Endothelial cell of umbilical vein (primary cell): ENCODE data around the gene ELMO1. TPM values are rescaled to one million over a fixed set of nuclear protein-coding genes. Genes with fewer than 3 reads are reported as not detected.

Source experiments
- BruUV-seq: library from RNA; stranded (reverse); fragments of 400-500 nt; replicated peaks from 2 replicates; lab custom pipeline; 2021; lab: Mats Ljungman, UMichigan
- CTCF ChIA-PET: fragments of 300-600, 350-600 bp; sonication (Branson Sonifier 250); formaldehyde crosslinking; loops from one replicate; lab custom pipeline; 2021; ENCODE audit warnings: antibody characterized with exemption, inconsistent platforms; lab: Charles Lee
- POLR2A ChIA-PET: fragments of 300-600, 350-600 bp; sonication (Branson Sonifier 250); formaldehyde crosslinking; loops from one replicate; lab custom pipeline; 2021; ENCODE audit warnings: antibody characterized with exemption, inconsistent platforms; lab: Charles Lee
- DNase-seq: peaks from one replicate; pipeline ENCODE4 v3.0.0-alpha.2; 2011; ENCODE audit warnings: low read depth, low spot score
- FAIRE-seq: peaks from 2 replicates; lab custom pipeline; 2011; peaks lifted over from hg19 to GRCh38; lab: Jason Lieb, UNC
- H2AFZ ChIP-seq: 2 replicates; pipeline ENCODE4 v1.6.0; 2012; ENCODE audit warnings: low read depth, low read length, control low read depth, inconsistent platforms
- H3K27ac ChIP-seq: 2 replicates; pipeline ENCODE4 v1.5.1; 2011; ENCODE audit warnings: low read depth, mild to moderate bottlenecking, control low read depth, low read length, moderate library complexity; ENCODE audit not compliant: insufficient read depth
- H3K27me3 ChIP-seq, 2 experiments: 2 replicates each; pipeline versions ENCODE4 v1.6.0 to v1.6.1; 2011; ENCODE audit warnings: low read length in 2 of 2, mixed read lengths in 1 of 2; ENCODE audit not compliant: control insufficient read depth in 2 of 2, insufficient read depth in 2 of 2
- H3K36me3 ChIP-seq, 2 experiments: 2 replicates in 1 of 2; 3 replicates in 1 of 2; pipeline ENCODE4 v1.5.1; 2011; ENCODE audit warnings: low read length in 2 of 2, mild to moderate bottlenecking in 1 of 2, moderate library complexity in 1 of 2; ENCODE audit not compliant: control insufficient read depth in 2 of 2, insufficient read depth in 2 of 2; ENCODE audit errors: extremely low read depth in 1 of 2
- H3K4me1 ChIP-seq: 3 replicates; pipeline ENCODE4 v1.5.1; 2011; ENCODE audit warnings: mild to moderate bottlenecking, low read length; ENCODE audit not compliant: control insufficient read depth, insufficient read depth; ENCODE audit errors: extremely low read depth
- H3K4me2 ChIP-seq: 2 replicates; pipeline ENCODE4 v1.6.1; 2011; ENCODE audit warnings: low read length, control low read depth, mixed read lengths; ENCODE audit not compliant: insufficient read depth
- H3K4me3 ChIP-seq, 3 experiments: fragments of 200-600 bp in 1 of 3; sonication (generic), shearing (Covaris generic) in 1 of 3; replicated peaks in 1 of 3; 2 replicates each; pipeline ENCODE4 v1.5.1; 2011 to 2016; ENCODE audit warnings: control low read depth in 3 of 3, low read length in 3 of 3, mild to moderate bottlenecking in 2 of 3, inconsistent platforms in 1 of 3, low read depth in 1 of 3, moderate library complexity in 1 of 3; ENCODE audit not compliant: insufficient read depth in 1 of 3
- H3K79me2 ChIP-seq: 2 replicates; pipeline ENCODE4 v1.6.0; 2012; ENCODE audit warnings: low read length, inconsistent platforms; ENCODE audit not compliant: control insufficient read depth, insufficient read depth
- H3K9ac ChIP-seq: replicated peaks from 2 replicates; pipeline ENCODE3; 2011; ENCODE audit warnings: low read length, control low read depth; ENCODE audit not compliant: insufficient read depth; ENCODE audit errors: extremely low read depth
- H3K9me1 ChIP-seq: replicated peaks from 3 replicates; pipeline ENCODE4 v1.6.0; 2011; ENCODE audit warnings: mild to moderate bottlenecking, low read length; ENCODE audit not compliant: control insufficient read depth, insufficient read depth; ENCODE audit errors: extremely low read depth
- H3K9me3 ChIP-seq: replicated peaks from 2 replicates; pipeline ENCODE4 v1.5.1; 2012; ENCODE audit warnings: low read length, inconsistent platforms; ENCODE audit not compliant: control insufficient read depth, insufficient read depth
- H4K20me1 ChIP-seq: replicated peaks from 2 replicates; pipeline ENCODE3; 2011; ENCODE audit warnings: mild to moderate bottlenecking, low read length; ENCODE audit not compliant: control insufficient read depth, insufficient read depth; ENCODE audit errors: extremely low read depth
- EZH2 ChIP-seq: IDR thresholded peaks from 2 replicates; pipeline ENCODE4 v1.6.1; 2012; ENCODE audit warnings: borderline replicate concordance, low read depth, mild to moderate bottlenecking, moderate library complexity, low read length, inconsistent platforms; ENCODE audit not compliant: severe bottlenecking
- FOS ChIP-seq: IDR thresholded peaks from 2 replicates; pipeline ENCODE4 v1.6.1; 2011; ENCODE audit warnings: mild to moderate bottlenecking, low read length, moderate library complexity, borderline replicate concordance; ENCODE audit not compliant: insufficient read depth
- GATA2 ChIP-seq: IDR thresholded peaks from 2 replicates; pipeline ENCODE4 v1.7.0; 2011; ENCODE audit warnings: low read depth, mild to moderate bottlenecking, moderate library complexity, mixed read lengths, low read length; ENCODE audit not compliant: insufficient read length, insufficient read depth
- JUN ChIP-seq: IDR thresholded peaks from 2 replicates; pipeline ENCODE4 v1.6.1; 2011; ENCODE audit warnings: borderline replicate concordance, low read depth; ENCODE audit not compliant: insufficient read length, insufficient read depth
- MYC ChIP-seq: IDR thresholded peaks from one replicate; pipeline ENCODE4 v1.6.1; 2011; ENCODE audit warnings: mild to moderate bottlenecking, low read depth, low read length
- POLR2A ChIP-seq: IDR thresholded peaks from 2 replicates; pipeline ENCODE4 v1.6.1; 2012; ENCODE audit warnings: low read depth, mild to moderate bottlenecking, control low read depth, low read length
- POLR2AphosphoS5 ChIP-seq: IDR thresholded peaks from 2 replicates; pipeline ENCODE4 v1.6.1; 2012; ENCODE audit warnings: low read depth, mild to moderate bottlenecking, control low read depth, low read length, moderate library complexity; ENCODE audit not compliant: insufficient read depth
- dilution Hi-C: fragments of 300-500 bp; cut with MboI; formaldehyde crosslinking; loops from one replicate; pipeline ENCODE4 v1.15.0; 2019; ENCODE audit warnings: low sequenced_read_pairs; ENCODE audit not compliant: extremely low pct_ligation_motif_present
- intact Hi-C: fragments of 100-400 bp; cut with micrococcal nuclease; formaldehyde crosslinking; loops from one replicate; pipeline ENCODE4 v1.10.0; 2022
- polyA plus RNA-seq, 4 experiments: library from polyadenylated mRNA; depleted of rRNA in 3 of 4; stranded (reverse) in 3 of 4; unstranded in 1 of 4; fragments of >200 nt; gene quantifications; 2 replicates each; pipeline versions ENCODE4 v1.2.1 to v1.2.3, GENCODE V29; 2011 to 2012; ENCODE audit warnings: missing spikeins in 1 of 4
- total RNA-seq: library from RNA; stranded (reverse); gene quantifications from 2 replicates; pipeline ENCODE4 v1.2.3, GENCODE V29; 2021
- TF ChIP-seq, protein P1 (sequence below): IDR thresholded peaks from 2 replicates; pipeline ENCODE4 v1.6.1; 2011; ENCODE audit not compliant: insufficient read depth, insufficient read length
- TF ChIP-seq, protein P2 (sequence below), 2 donors: IDR thresholded peaks; 1 replicate in 1 of 2; 2 replicates in 1 of 2; pipeline ENCODE4 v1.5.1; 2011; ENCODE audit warnings: low read length in 2 of 2, mild to moderate bottlenecking in 2 of 2, moderate library complexity in 2 of 2, control low read depth in 1 of 2, inconsistent platforms in 1 of 2, low read depth in 1 of 2; ENCODE audit not compliant: insufficient read depth in 1 of 2; ENCODE audit errors: extremely low read depth in 1 of 2

Gene ELMO1
- total and polyA plus RNA-seq, 2 donors (not counting 3 experiments of a cell fraction or from before 2014, with no cell fraction given) = 17.0 to 30.6 TPM

DNA sequence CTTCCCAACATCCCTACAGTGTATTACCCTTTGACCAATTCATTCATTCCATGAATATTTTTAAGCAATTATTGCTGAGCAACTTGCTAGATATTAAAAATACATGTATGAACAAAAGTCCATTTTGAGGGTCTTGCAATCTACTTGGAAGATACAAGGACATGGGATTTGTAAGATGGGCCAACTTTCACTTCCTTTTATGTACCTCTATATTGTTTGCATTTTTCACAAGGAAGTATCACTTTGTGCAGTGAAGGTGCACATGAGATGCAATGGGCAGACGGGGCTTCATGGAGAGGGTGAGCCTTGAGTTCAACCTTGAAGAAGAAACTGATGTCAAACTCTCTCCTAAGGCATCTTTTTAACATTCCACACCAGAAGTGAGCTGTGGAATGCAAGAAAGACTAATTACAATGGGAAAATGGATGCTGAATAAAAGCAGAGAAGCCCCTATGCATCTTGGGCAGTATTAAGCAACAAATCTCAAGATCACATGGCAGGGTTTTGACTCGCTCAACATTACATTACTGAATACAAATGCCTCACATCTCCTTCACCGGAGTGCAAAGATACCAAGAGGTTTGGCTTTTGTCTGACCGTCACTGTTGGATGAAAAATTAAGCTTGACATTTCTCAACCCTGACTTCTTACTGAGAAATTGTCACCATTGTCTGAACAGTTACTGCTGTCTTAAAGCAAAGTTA is 341.5 kb downstream of the ELMO1 start:
- Histone ChIP-seq H3K9me3 (no peaks in the 10 kb centered on the region), H3K79me2 (no peaks in the 10 kb centered on the region), H3K27ac (no peak overlapping the region), H3K27me3 (no peaks in the 10 kb centered on the region), H4K20me1 (no peaks in the 10 kb centered on the region), H3K4me1 (no peaks in the 10 kb centered on the region), H3K4me3 (no peak overlapping the region), H2AFZ (no peak overlapping the region), H3K9me1 (no peaks in the 10 kb centered on the region), H3K36me3 (no peaks in the 10 kb centered on the region), H3K4me2 (no peak overlapping the region), H3K9ac (no peak overlapping the region)
- DNase-seq (no peak), FAIRE-seq (no peak)
- ChIA-PET POLR2A (no interaction called here), CTCF (interaction anchor here (1.2 kb wide), 1 partner anchor 119 kb away, joined by 3 read pairs; no protein-coding TSS in a partner anchor)
- no peak for TF ChIP-seq POLR2A
- dilution Hi-C loops (no loop called here), intact Hi-C loops (no loop called here)
- BruUV-seq = no TSS peak

DNA sequence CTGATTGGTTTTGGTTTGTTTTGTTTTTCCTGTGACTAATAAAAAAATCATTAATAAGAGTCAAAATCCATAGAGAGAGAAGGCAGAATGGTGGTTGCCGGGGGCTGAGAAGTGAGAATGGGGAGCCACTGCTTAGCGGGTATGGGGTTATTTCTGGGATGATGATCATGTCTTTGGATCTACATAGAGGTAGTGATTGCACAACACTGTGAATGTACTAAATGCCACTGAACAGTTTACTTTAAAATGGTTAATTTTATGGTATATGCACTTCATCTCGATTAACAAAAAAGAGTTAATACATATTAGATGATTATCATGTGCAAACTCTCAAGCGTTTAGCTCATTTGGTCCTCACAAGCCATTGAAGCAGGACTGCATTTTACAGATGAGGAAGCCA is 342.9 kb downstream of the ELMO1 start:
- no peaks in the 10 kb centered on the region for H3K79me2 ChIP-seq
- H3K9me3 ChIP-seq = no peaks in the 10 kb centered on the region
- ChIA-PET CTCF (no interaction called here), POLR2A (no interaction called here)
- H3K9me1 ChIP-seq = no peaks in the 10 kb centered on the region
- no peaks in the 10 kb centered on the region for H3K36me3 ChIP-seq
- no peak overlapping the region for H3K4me2 ChIP-seq
- TF ChIP-seq JUN (no peak), GATA2 (no peak), POLR2AphosphoS5 (no peak), POLR2A (no peak), FOS (no peak), EZH2 (no peak), MYC (no peak)
- TF ChIP-seq, protein P1, sequence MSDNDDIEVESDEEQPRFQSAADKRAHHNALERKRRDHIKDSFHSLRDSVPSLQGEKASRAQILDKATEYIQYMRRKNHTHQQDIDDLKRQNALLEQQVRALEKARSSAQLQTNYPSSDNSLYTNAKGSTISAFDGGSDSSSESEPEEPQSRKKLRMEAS = no peak
- TF ChIP-seq, protein P2, sequence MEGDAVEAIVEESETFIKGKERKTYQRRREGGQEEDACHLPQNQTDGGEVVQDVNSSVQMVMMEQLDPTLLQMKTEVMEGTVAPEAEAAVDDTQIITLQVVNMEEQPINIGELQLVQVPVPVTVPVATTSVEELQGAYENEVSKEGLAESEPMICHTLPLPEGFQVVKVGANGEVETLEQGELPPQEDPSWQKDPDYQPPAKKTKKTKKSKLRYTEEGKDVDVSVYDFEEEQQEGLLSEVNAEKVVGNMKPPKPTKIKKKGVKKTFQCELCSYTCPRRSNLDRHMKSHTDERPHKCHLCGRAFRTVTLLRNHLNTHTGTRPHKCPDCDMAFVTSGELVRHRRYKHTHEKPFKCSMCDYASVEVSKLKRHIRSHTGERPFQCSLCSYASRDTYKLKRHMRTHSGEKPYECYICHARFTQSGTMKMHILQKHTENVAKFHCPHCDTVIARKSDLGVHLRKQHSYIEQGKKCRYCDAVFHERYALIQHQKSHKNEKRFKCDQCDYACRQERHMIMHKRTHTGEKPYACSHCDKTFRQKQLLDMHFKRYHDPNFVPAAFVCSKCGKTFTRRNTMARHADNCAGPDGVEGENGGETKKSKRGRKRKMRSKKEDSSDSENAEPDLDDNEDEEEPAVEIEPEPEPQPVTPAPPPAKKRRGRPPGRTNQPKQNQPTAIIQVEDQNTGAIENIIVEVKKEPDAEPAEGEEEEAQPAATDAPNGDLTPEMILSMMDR (IDR thresholded peaks at IDR 0.05; ENCODE audit: extremely low read depth in 1 of 2, insufficient read depth in 1 of 2, low read depth in 1 of 2, low read length in 2 of 2) = no peak
- H4K20me1 ChIP-seq = no peaks in the 10 kb centered on the region
- H3K27me3 ChIP-seq = no peaks in the 10 kb centered on the region
- FAIRE-seq = no peak
- no peak overlapping the region for H3K9ac ChIP-seq
- dilution Hi-C loops = no loop called here
- no peak for DNase-seq
- intact Hi-C loops = no loop called here
- H3K4me1 ChIP-seq = no peaks in the 10 kb centered on the region
- H3K4me3 ChIP-seq = no peak overlapping the region
- H2AFZ ChIP-seq = no peak overlapping the region
- H3K27ac ChIP-seq = no peak overlapping the region
- no TSS peak for BruUV-seq
